H9 (cell line): ENCODE results near the gene WEE2. TPM values are rescaled to one million over a fixed set of nuclear protein-coding genes. Genes with fewer than 3 reads are reported as not detected.

ENCODE experiments used
- DNase-seq: peaks from one replicate; pipeline ENCODE4 v3.0.0-alpha.2; 2017
- H2AFZ ChIP-seq: one replicate; pipeline ENCODE4 v1.6.1; 2013; ENCODE audit warnings: mild to moderate bottlenecking, low read length, control low read depth, moderate library complexity
- H2AK5ac ChIP-seq: 2 replicates; pipeline ENCODE4 v1.6.1; 2013; ENCODE audit warnings: low read length, control low read depth, mixed read lengths; ENCODE audit not compliant: insufficient read length
- H2BK120ac ChIP-seq: one replicate; pipeline ENCODE4 v1.6.1; 2013; ENCODE audit warnings: low read depth, mild to moderate bottlenecking, low read length, control low read depth, inconsistent platforms; ENCODE audit not compliant: poor library complexity, severe bottlenecking
- H2BK12ac ChIP-seq: 2 replicates; pipeline ENCODE4 v1.6.1; 2013; ENCODE audit warnings: low read length, control low read depth, mixed read lengths, low read depth; ENCODE audit not compliant: insufficient read length
- H2BK15ac ChIP-seq: 2 replicates; pipeline ENCODE4 v1.6.1; 2013; ENCODE audit warnings: low read depth, low read length, control low read depth
- H2BK20ac ChIP-seq: one replicate; pipeline ENCODE4 v1.6.1; 2013; ENCODE audit warnings: low read depth, mild to moderate bottlenecking, low read length, control low read depth, inconsistent platforms; ENCODE audit not compliant: poor library complexity, severe bottlenecking
- H2BK5ac ChIP-seq: 2 replicates; pipeline ENCODE4 v1.6.1; 2013; ENCODE audit warnings: low read length, control low read depth, mixed read lengths; ENCODE audit not compliant: insufficient read length
- H3K14ac ChIP-seq: 2 replicates; pipeline ENCODE4 v1.6.1; 2013; ENCODE audit warnings: low read length, control low read depth; ENCODE audit not compliant: insufficient read depth
- H3K18ac ChIP-seq: 2 replicates; pipeline ENCODE4 v1.6.1; 2013; ENCODE audit warnings: low read depth, mild to moderate bottlenecking, mixed read lengths, low read length, control low read depth; ENCODE audit not compliant: insufficient read length
- H3K23ac ChIP-seq: 2 replicates; pipeline ENCODE4 v1.6.1; 2013; ENCODE audit warnings: low read length, control low read depth, mixed read lengths, low read depth; ENCODE audit not compliant: insufficient read length
- H3K23me2 ChIP-seq: 2 replicates; pipeline ENCODE4 v1.6.1; 2013; ENCODE audit warnings: low read depth, mild to moderate bottlenecking, mixed read lengths, low read length, control low read depth; ENCODE audit not compliant: insufficient read length, poor library complexity, severe bottlenecking
- H3K27ac ChIP-seq: 2 replicates; pipeline ENCODE4 v1.5.1; 2013; ENCODE audit warnings: low read length, control low read depth, mixed read lengths, low read depth; ENCODE audit not compliant: insufficient read length
- H3K27me3 ChIP-seq: 2 replicates; pipeline ENCODE4 v1.6.1; 2013; ENCODE audit warnings: low read length, control low read depth, inconsistent platforms; ENCODE audit not compliant: insufficient read depth
- H3K4ac ChIP-seq: 2 replicates; pipeline ENCODE4 v1.6.1; 2013; ENCODE audit warnings: low read depth, mild to moderate bottlenecking, control low read depth, inconsistent platforms, low read length, moderate library complexity
- H3K4me1 ChIP-seq: 2 replicates; pipeline ENCODE4 v1.6.1; 2013; ENCODE audit warnings: low read length, control low read depth, inconsistent platforms; ENCODE audit not compliant: insufficient read depth
- H3K4me2 ChIP-seq: 2 replicates; pipeline ENCODE4 v1.6.1; 2013; ENCODE audit warnings: low read length, control low read depth, mixed read lengths; ENCODE audit not compliant: insufficient read length, insufficient read depth
- H3K56ac ChIP-seq: 2 replicates; pipeline ENCODE4 v1.6.1; 2013; ENCODE audit warnings: low read depth, mild to moderate bottlenecking, mixed read lengths, low read length, control low read depth; ENCODE audit not compliant: insufficient read length
- H3K79me1 ChIP-seq: 2 replicates; pipeline ENCODE4 v1.6.1; 2013; ENCODE audit warnings: low read depth, mild to moderate bottlenecking, moderate library complexity, low read length, control low read depth, inconsistent platforms; ENCODE audit not compliant: insufficient read depth, poor library complexity, severe bottlenecking
- H3K79me2 ChIP-seq: 2 replicates; pipeline ENCODE4 v1.6.1; 2013; ENCODE audit warnings: low read length, control low read depth, inconsistent platforms; ENCODE audit not compliant: insufficient read depth
- H3K9ac ChIP-seq: 2 replicates; pipeline ENCODE4 v1.6.1; 2013; ENCODE audit warnings: low read length, control low read depth, mixed read lengths; ENCODE audit not compliant: insufficient read length; ENCODE audit errors: extremely low read depth
- H3K9me3 ChIP-seq: one replicate; pipeline ENCODE4 v1.6.1; 2013; ENCODE audit warnings: low read depth, low read length, inconsistent platforms; ENCODE audit not compliant: control insufficient read depth
- H3T11ph ChIP-seq: one replicate; pipeline ENCODE4 v1.6.1; 2013; ENCODE audit warnings: mild to moderate bottlenecking, low read length, control low read depth, inconsistent platforms
- H4K20me1 ChIP-seq: one replicate; pipeline ENCODE4 v1.6.1; 2013; ENCODE audit not compliant: control insufficient read depth, insufficient read length, insufficient read depth
- H4K5ac ChIP-seq: 2 replicates; pipeline ENCODE4 v1.6.1; 2013; ENCODE audit warnings: low read depth, mild to moderate bottlenecking, mixed read lengths, low read length, control low read depth; ENCODE audit not compliant: insufficient read length
- H4K8ac ChIP-seq: replicated peaks from 2 replicates; pipeline ENCODE4 v1.6.1; 2013; ENCODE audit warnings: low read length, control low read depth, mixed read lengths, low read depth; ENCODE audit not compliant: insufficient read length
- H4K91ac ChIP-seq: 2 replicates; pipeline ENCODE4 v1.6.1; 2013; ENCODE audit warnings: low read depth, mild to moderate bottlenecking, moderate library complexity, mixed read lengths, low read length, control low read depth; ENCODE audit not compliant: insufficient read length
- H3K27ac Mint-ChIP-seq, 3 experiments: 2 replicates in 2 of 3; 3 replicates in 1 of 3; pipeline ENCODE4 v1.8.0; 2020 to 2021; ENCODE audit warnings: mixed read lengths in 3 of 3, mild to moderate bottlenecking in 1 of 3, moderate library complexity in 1 of 3
- H3K27me3 Mint-ChIP-seq: 2 replicates; pipeline ENCODE4 v1.8.0; 2021; ENCODE audit warnings: low read depth, mild to moderate bottlenecking, moderate library complexity, mixed read lengths
- H3K36me3 Mint-ChIP-seq, 3 experiments: 2 replicates in 2 of 3; 3 replicates in 1 of 3; pipeline ENCODE4 v1.8.0; 2020 to 2021; ENCODE audit warnings: low read depth in 3 of 3, mixed read lengths in 3 of 3; ENCODE audit not compliant: insufficient read depth in 1 of 3
- H3K4me1 Mint-ChIP-seq, 2 experiments: 2 replicates each; pipeline ENCODE4 v1.8.0; 2020; ENCODE audit warnings: mixed read lengths in 2 of 2
- H3K4me3 Mint-ChIP-seq, 2 experiments: 2 replicates in 1 of 2; 3 replicates in 1 of 2; pipeline ENCODE4 v1.8.0; 2020 to 2021; ENCODE audit warnings: mild to moderate bottlenecking in 2 of 2, mixed read lengths in 2 of 2, moderate library complexity in 1 of 2
- H3K9me3 Mint-ChIP-seq, 2 experiments: 2 replicates in 1 of 2; 3 replicates in 1 of 2; pipeline ENCODE4 v1.8.0; 2020; ENCODE audit warnings: mild to moderate bottlenecking in 2 of 2, mixed read lengths in 2 of 2, moderate library complexity in 1 of 2
- CTCF ChIP-seq: fragments of 200-600 bp; sonication (generic); conservative IDR thresholded peaks from 3 replicates; pipeline ENCODE4 v1.8.0; 2021; ENCODE audit warnings: antibody characterized with exemption, mild to moderate bottlenecking
- whole genome bisulfite sequencing: extraction: QIAGEN DNeasy Blood & Tissue Kit; methylation state at CpG from one replicate; pipeline ENCODE4 v1.1.7; 2013; ENCODE audit warnings: missing lambda C conversion rate, low lambda C conversion rate, mixed read lengths; ENCODE audit not compliant: insufficient read length; ENCODE audit errors: extremely low coverage; 5-methylcytosine and 5-hydroxymethylcytosine counted together
- total RNA-seq: library from RNA; stranded (reverse); gene quantifications from 2 replicates; pipeline ENCODE4 v1.2.1, GENCODE V29; 2021

Gene WEE2
- total RNA-seq, 1 experiment from 2014 or later: not detected

- no peak overlapping the region for H2BK120ac ChIP-seq
- Mint-ChIP-seq H3K9me3 (no peaks in the 10 kb centered on the region), H3K4me3 (no peak overlapping the region), H3K27me3 (no peaks in the 10 kb centered on the region), H3K27ac (no peak overlapping the region), H3K4me1 (no peaks in the 10 kb centered on the region; a peak in 1 of 4 replicates), H3K36me3 (peaks cover 8 to 44% (median 36%) of the 10 kb centered on the region in 3 experiments; a peak in 6 of 7 replicates)
- no peaks in the 10 kb centered on the region for H3K79me2 ChIP-seq
- no peak overlapping the region for H2AK5ac ChIP-seq
- H2BK12ac ChIP-seq: no peak overlapping the region
- H3T11ph ChIP-seq: no peak overlapping the region
- no CpG with 5 or more reads among the region's 4 CpGs for WGBS
- no peaks in the 10 kb centered on the region for H3K27me3 ChIP-seq
- H3K56ac ChIP-seq: no peak overlapping the region
- no peak for TF ChIP-seq CTCF
- H3K9me3 ChIP-seq: no peaks in the 10 kb centered on the region
- no peak overlapping the region for H3K23ac ChIP-seq
- no peak overlapping the region for H4K5ac ChIP-seq
- no peak overlapping the region for H3K9ac ChIP-seq
- H2BK15ac ChIP-seq: no peak overlapping the region
- no peak overlapping the region for H4K8ac ChIP-seq
- H3K4ac ChIP-seq: no peak overlapping the region
- H3K79me1 ChIP-seq: no peaks in the 10 kb centered on the region
- H4K91ac ChIP-seq: no peak overlapping the region
- no peak overlapping the region for H2BK20ac ChIP-seq
- no peaks in the 10 kb centered on the region for H3K4me1 ChIP-seq
- no peak for DNase-seq
- H3K4me2 ChIP-seq: no peak overlapping the region
- H3K14ac ChIP-seq: no peak overlapping the region
- no peak overlapping the region for H2BK5ac ChIP-seq
- H3K18ac ChIP-seq: no peak overlapping the region
- H2AFZ ChIP-seq: no peak overlapping the region
- no peak overlapping the region for H3K27ac ChIP-seq
- no peaks in the 10 kb centered on the region for H3K23me2 ChIP-seq
- H4K20me1 ChIP-seq: no peaks in the 10 kb centered on the region
Measured at GRCh38 chr7:141660259-141660658, 47.9 kb upstream of the WEE2 start.
